Ovary (tissue), 3 donors: Measurements from ENCODE around the gene SNCAIP.

Experiments
- CTCF ChIP-seq, 3 donors: fragments of 450-650 bp in 2 of 3; fragments of 200-600 bp in 1 of 3; IDR thresholded peaks; one replicate each; pipeline versions ENCODE4 v1.5.1 to v1.8.0; 2016 to 2022; ENCODE audit warnings: antibody characterized with exemption in 3 of 3, mild to moderate bottlenecking in 1 of 3
- EP300 ChIP-seq: sonication (generic); formaldehyde crosslinking; IDR thresholded peaks from one replicate; pipeline ENCODE4 v1.6.1; 2017; ENCODE audit warnings: antibody characterized with exemption
- POLR2A ChIP-seq: fragments of 450-650 bp; IDR thresholded peaks from one replicate; pipeline ENCODE4 v1.6.1; 2017; ENCODE audit warnings: antibody characterized with exemption, mild to moderate bottlenecking, moderate library complexity
- donor health status: DM: no; HTN: no; CAD: no.

- TF ChIP-seq POLR2A (no peak), CTCF (IDR thresholded peaks at IDR 0.05) (no peak), EP300 (no peak)
Observed at GRCh38 chr5:122311497-122311960, 508 bp upstream of the SNCAIP start.
